WI38 (cell line): ENCODE data around the gene SPAG8.

Experiments
- H3K4me3 ChIP-seq: 2 replicates; pipeline ENCODE4 v1.5.1; 2011; ENCODE audit warnings: low read depth, mild to moderate bottlenecking, control low read depth, low read length
- TF ChIP-seq, protein P1 (sequence below): IDR thresholded peaks from 2 replicates; pipeline ENCODE4 v1.5.1; 2012; ENCODE audit warnings: low read depth, mild to moderate bottlenecking, control low read depth, low read length

The SPAG8 gene

DNA sequence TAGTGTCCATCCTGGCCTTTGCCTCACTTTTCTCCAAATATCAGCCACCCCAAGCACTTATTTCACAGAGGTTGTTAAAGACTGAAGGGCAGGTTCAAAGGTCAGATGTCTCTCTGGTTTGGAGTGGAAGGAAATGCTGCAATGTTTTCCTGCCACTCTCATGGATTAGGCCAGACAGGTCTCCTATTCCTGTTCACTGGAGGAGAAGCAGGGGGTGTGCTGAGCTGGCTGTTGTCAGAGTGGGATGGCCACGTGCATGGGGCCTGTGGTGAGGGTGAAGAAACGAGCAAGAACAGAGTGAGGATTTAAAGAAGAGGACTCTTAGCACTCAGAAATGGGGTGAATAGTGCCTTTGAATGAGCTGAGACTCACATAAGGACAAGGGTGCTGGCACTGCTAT lies 23.7 kb upstream of the SPAG8 start:
- TF ChIP-seq, protein P1, sequence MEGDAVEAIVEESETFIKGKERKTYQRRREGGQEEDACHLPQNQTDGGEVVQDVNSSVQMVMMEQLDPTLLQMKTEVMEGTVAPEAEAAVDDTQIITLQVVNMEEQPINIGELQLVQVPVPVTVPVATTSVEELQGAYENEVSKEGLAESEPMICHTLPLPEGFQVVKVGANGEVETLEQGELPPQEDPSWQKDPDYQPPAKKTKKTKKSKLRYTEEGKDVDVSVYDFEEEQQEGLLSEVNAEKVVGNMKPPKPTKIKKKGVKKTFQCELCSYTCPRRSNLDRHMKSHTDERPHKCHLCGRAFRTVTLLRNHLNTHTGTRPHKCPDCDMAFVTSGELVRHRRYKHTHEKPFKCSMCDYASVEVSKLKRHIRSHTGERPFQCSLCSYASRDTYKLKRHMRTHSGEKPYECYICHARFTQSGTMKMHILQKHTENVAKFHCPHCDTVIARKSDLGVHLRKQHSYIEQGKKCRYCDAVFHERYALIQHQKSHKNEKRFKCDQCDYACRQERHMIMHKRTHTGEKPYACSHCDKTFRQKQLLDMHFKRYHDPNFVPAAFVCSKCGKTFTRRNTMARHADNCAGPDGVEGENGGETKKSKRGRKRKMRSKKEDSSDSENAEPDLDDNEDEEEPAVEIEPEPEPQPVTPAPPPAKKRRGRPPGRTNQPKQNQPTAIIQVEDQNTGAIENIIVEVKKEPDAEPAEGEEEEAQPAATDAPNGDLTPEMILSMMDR: no peak
- H3K4me3 ChIP-seq: no peak overlapping the region

DNA sequence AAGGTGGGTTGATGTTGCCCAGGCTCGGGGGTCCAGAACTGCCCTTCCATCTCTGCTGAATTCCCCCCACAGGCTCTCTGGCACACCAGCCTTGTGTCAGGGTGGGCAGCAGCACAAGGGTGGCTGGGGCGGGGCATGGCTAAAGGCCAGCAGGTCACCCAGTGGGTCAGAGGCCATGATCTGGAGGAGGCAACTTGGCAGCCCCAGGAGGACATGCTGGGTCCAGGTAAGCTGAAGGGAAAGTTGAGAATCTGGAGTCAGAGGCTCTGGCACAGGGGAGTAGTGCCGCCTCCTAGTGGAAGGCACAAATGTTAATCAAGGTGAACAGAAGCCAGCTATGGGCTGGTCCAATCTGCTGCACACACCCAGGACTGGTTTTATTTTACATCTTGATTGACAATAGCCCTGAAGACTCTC lies 23.2 kb upstream of the SPAG8 start:
- TF ChIP-seq, protein P1: 0 out of 2 replicates have a peak, but pooled peaks have one; percentile 22
- no peak overlapping the region for H3K4me3 ChIP-seq

DNA sequence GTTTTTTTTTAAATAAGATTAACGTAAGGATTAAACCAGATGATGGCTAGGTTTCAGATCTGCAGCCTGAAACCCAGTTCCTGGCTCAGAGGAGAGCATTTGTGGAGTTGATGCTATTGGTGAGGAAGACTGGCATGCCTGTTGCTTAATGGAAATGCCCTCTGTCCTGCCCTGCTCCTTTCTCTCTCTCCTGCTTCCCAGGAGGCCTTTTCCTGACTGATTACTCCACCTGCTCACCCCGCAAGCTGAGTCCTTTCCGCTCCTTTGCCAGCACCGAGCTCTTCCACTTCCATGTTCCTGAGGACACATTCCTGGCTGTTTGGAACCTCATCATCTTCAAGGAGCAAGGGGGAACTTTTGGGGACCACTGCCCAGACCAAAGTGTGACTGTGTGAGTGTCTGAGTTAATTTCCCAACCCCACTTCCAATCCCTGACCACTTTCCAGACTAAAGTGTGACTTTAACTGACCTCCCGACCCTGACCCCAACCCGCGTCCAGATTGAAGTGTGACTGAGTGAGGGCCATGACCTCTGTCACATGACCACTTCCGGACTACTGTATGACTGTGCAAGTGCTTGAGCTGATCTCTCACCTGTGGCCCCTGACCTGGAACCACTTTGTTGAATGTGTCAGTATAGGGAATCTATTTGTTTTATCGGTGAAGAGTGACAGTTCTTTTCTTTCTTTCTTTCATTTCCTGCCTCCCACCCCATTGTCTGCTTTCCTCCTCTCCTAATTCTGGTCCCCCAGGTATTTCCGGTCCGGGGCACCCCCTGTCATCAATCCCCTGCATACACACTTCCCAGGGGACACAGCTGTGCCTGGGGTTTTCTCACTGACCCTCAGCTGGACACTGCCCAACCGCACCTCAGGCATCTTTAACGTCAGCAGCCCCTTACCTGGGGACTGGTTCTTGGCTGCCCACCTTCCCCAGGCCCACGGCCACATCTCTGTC lies 22.5 kb upstream of the SPAG8 start:
- TF ChIP-seq, protein P1: no peak
- no peak overlapping the region for H3K4me3 ChIP-seq

DNA sequence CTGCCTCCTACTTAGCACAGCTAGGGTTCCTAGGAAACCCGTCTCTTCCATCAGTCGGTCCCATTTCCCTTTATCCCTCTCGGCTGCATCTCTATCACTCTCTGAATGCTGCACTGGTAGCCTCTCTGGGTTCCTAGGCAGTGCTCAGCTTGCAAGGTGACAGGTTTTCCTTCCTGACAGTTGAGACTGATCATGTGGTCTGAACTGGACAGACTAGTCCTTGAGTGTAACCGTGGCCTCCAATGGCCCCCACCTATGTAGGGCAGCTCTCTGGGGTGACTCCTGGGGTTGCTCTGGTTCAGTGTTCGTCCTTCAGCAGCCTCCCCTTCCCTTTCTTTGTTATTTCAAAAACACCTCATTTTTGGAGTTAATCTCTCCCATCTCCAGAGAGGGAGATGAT lies 20.8 kb upstream of the SPAG8 start:
- TF ChIP-seq, protein P1: no peak
- no peak overlapping the region for H3K4me3 ChIP-seq

DNA sequence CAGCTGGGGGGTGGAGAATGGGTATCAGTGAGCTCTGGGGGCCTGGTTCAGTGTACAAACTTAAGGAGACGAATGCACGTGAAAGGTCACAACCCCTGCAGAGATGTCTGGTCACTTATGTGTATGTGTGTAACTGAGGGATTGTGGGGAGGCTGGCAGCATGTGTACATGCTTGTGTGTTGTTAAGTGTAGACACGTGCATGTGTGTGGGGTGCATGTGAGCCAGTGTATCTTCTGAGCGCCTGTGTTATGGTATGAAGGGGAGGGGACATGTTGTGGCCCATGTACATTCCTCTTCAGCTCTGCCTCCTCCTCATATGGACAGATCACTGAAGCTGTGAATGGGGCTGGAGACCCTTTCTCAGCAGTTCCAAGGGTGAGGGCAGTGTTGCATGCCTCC lies 19.0 kb upstream of the SPAG8 start:
- no peak overlapping the region for H3K4me3 ChIP-seq
- TF ChIP-seq, protein P1: no peak

DNA sequence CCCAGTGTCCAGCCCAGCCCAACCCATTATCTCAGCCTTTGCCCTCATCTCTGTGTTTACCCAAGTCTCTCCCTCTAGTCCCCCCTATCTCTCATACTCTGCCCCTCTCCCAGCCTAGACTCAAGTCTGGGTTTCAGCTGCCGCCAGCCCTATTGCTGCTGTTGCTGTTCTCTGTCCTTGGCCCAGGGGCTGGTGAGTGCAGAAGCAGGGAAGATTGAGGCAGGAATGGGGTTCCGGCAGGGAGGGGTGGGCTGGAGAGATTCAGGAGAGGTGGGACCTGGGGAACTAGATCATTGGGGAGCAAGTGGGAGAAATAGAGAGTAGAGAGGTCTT lies 17.7 kb upstream of the SPAG8 start:
- peak overlapping the region; percentile 67 for H3K4me3 ChIP-seq
- TF ChIP-seq, protein P1: no peak

DNA sequence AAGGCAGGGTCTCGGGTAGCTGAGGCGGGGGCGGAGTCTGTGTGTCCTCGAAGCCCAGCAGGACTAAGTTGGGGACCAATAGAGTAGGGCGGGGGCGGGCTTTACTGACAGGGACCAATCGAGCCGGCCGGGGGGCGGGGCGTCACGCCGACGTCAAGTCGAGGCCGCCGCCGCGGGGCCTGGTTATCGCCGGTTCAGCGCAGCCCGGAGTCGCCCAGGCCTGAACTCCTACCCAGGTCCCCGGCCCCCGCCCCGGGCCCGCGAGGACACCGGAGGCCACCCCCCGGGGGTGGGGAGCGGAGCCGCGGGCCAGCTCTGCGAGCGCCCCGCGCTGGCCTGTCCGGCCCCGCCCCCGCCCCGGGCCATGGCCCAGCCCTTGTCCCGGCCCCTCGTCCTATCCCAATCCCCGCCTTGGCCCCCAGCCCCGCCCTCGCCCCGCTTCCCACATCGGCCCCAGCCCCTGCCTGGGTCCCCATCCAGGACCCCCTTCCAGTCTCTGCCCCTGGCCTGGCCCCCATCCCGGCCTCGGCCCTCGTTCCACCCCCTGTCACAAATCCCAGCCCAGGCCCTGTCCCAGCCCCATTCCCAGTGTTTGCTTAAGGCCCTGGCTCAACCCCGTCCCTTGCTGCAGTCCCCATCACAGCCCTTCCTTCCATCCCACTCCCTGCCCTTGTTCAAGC lies 17.2 kb upstream of the SPAG8 start, which contains the start of gene TMEM8B:
Gene TMEM8B, plus strand, starts transcription at position 145 of the 680 bp plus-strand sequence. Its CDS starts 220 bp downstream, at position 365.
- peak within 1 kb of the TSS; percentile 67 for H3K4me3 ChIP-seq
- TF ChIP-seq, protein P1: no peak
